ENCODE data around the gene IMPG2. TPM values are rescaled to one million over a fixed set of nuclear protein-coding genes. Genes with fewer than 3 reads are reported as not detected.

Gene IMPG2
- total RNA-seq, 2 donors from 2014 or later, result 0.18 to 0.26 TPM

DNA sequence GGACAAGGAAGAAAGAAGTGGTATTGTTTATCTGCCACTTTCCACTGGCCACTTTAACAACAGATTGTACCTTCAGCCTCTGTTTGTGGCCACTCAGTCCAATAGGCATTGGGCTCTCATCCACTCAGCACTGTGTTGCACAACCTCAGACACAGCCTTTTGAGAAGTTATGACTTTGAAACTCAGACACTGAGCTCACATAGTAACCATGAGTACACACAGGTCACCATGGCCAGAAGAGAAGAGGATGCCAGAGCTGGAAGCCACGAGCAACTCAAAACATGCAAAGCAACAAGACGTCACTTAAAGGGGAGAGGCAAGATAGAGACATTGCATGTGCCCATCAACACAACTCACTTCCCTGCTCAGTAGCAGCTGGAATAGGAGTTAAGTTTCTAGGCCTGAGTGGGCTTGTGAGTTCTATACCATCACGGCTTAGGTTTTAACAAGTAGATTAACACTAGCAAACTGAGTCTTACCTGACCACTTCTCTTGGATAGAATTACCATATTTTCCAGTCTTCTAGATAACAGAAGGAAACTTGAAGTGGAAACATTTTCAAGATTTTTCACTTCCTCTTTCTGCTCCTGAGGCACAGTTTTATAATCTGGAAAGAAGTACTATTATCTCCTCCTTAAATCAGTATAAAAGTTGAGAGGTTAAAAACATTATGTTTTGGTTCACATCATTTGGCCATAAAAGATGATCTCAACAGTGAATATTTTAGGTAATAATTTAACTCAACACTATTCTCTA, 103.5 kb downstream of the IMPG2 start:
- TF ChIP-seq, protein P1, sequence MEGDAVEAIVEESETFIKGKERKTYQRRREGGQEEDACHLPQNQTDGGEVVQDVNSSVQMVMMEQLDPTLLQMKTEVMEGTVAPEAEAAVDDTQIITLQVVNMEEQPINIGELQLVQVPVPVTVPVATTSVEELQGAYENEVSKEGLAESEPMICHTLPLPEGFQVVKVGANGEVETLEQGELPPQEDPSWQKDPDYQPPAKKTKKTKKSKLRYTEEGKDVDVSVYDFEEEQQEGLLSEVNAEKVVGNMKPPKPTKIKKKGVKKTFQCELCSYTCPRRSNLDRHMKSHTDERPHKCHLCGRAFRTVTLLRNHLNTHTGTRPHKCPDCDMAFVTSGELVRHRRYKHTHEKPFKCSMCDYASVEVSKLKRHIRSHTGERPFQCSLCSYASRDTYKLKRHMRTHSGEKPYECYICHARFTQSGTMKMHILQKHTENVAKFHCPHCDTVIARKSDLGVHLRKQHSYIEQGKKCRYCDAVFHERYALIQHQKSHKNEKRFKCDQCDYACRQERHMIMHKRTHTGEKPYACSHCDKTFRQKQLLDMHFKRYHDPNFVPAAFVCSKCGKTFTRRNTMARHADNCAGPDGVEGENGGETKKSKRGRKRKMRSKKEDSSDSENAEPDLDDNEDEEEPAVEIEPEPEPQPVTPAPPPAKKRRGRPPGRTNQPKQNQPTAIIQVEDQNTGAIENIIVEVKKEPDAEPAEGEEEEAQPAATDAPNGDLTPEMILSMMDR (conservative IDR thresholded peaks at IDR 0.05), result no peak
- H3K36me3 Mint-ChIP-seq (ENCODE audit: low read depth), result no peaks in the 10 kb centered on the region
- H3K4me3 ChIP-seq (ENCODE audit: low read length), result no peak overlapping the region
- no peaks in the 10 kb centered on the region for H3K27me3 Mint-ChIP-seq (ENCODE audit: insufficient read depth)
- H3K9ac ChIP-seq (ENCODE audit: extremely low read depth, low read length, poor library complexity, severe bottlenecking), result no peak overlapping the region
- WGBS, 2 experiments (ENCODE audit: insufficient coverage in 1 of 2, insufficient read length in 1 of 2), result 82 to 100% methylated on average over 2 to 3 of the region's 3 CpGs
- H3K9me3 Mint-ChIP-seq, result peaks cover 29% of the 10 kb centered on the region
- H3K4me3 Mint-ChIP-seq, result no peak overlapping the region
- no peaks in the 10 kb centered on the region for H3K36me3 ChIP-seq (ENCODE audit: control insufficient read depth, insufficient read depth, low read length)
- DNase-seq, result no peak
- no peaks in the 10 kb centered on the region for H3K27me3 ChIP-seq (ENCODE audit: control insufficient read depth, insufficient read depth, low read length, poor library complexity, severe bottlenecking)
- no peak overlapping the region for H3K27ac ChIP-seq (ENCODE audit: low read depth, low read length)
- H3K4me1 Mint-ChIP-seq, result no peaks in the 10 kb centered on the region
- peaks cover 36% of the 10 kb centered on the region for H3K9me3 ChIP-seq (ENCODE audit: control insufficient read depth, low read length)
- H3K4me1 ChIP-seq (ENCODE audit: control insufficient read depth, insufficient read depth, low read length), result no peaks in the 10 kb centered on the region
- H3K27ac Mint-ChIP-seq, result no peak overlapping the region

DNA sequence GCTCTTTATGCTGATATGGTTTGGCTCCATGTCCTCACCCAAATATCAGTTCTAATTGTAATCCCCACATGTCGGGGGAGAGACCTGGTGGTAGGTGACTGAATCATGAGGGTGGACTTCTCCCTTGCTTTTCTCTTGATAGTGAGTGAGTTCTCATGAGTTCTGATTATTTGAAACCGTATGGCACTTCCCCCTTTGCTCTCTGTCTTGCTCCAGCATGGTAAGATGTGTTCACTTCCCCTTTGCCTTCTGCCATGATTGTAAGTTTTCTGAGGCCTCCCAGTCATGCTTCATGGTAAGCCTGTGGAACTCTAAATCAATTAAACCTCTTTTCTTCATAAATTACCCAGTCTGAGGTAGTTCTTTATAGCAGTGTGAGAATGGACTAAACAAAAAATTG, 107.6 kb downstream of the IMPG2 start:
- Mint-ChIP-seq H3K27ac (no peak overlapping the region), H3K27me3 (ENCODE audit: insufficient read depth) (no peaks in the 10 kb centered on the region), H3K36me3 (ENCODE audit: low read depth) (no peaks in the 10 kb centered on the region), H3K4me1 (no peaks in the 10 kb centered on the region), H3K9me3 (peaks cover 16% of the 10 kb centered on the region), H3K4me3 (no peak overlapping the region)
- no peak for DNase-seq
- H3K27ac ChIP-seq (ENCODE audit: low read depth, low read length), result no peak overlapping the region
- H3K9ac ChIP-seq (ENCODE audit: extremely low read depth, low read length, poor library complexity, severe bottlenecking), result no peak overlapping the region
- TF ChIP-seq, protein P1 (conservative IDR thresholded peaks at IDR 0.05), result no peak
- H3K4me1 ChIP-seq (ENCODE audit: control insufficient read depth, insufficient read depth, low read length), result no peaks in the 10 kb centered on the region
- WGBS, 2 experiments (ENCODE audit: insufficient coverage in 1 of 2, insufficient read length in 1 of 2), result 80 to 83% methylated on average over 1 to 2 of the region's 2 CpGs
- H3K9me3 ChIP-seq (ENCODE audit: control insufficient read depth, low read length), result peaks cover 25% of the 10 kb centered on the region
- no peak overlapping the region for H3K4me3 ChIP-seq (ENCODE audit: low read length)
- no peaks in the 10 kb centered on the region for H3K36me3 ChIP-seq (ENCODE audit: control insufficient read depth, insufficient read depth, low read length)
- H3K27me3 ChIP-seq (ENCODE audit: control insufficient read depth, insufficient read depth, low read length, poor library complexity, severe bottlenecking), result peaks cover 14% of the 10 kb centered on the region

DNA sequence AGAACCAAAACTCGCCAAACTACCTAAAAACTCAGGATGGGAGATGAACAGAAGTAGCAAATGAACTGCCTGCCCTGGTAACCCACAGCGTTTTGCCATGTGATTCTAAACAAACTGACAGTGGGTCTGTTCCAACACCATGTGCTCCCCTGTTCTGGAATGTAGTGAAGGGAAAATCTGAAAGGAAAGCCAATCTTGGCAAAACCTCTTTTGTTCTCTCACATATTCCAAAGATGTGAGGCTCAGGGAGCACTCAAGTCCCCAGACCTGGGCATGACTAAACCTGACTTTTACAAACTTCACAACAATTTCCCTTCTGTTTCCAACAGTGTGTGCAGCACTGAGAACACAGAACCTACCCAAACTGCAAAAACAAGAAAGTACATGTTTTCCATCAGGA, 116.1 kb downstream of the IMPG2 start:
- H3K36me3 ChIP-seq (ENCODE audit: control insufficient read depth, insufficient read depth, low read length), result no peaks in the 10 kb centered on the region
- no peak overlapping the region for H3K9ac ChIP-seq (ENCODE audit: extremely low read depth, low read length, poor library complexity, severe bottlenecking)
- H3K27ac ChIP-seq (ENCODE audit: low read depth, low read length), result no peak overlapping the region
- no peaks in the 10 kb centered on the region for H3K9me3 ChIP-seq (ENCODE audit: control insufficient read depth, low read length)
- H3K27me3 ChIP-seq (ENCODE audit: control insufficient read depth, insufficient read depth, low read length, poor library complexity, severe bottlenecking), result peaks cover 33% of the 10 kb centered on the region
- Mint-ChIP-seq H3K9me3 (no peaks in the 10 kb centered on the region), H3K4me1 (peaks cover 9% of the 10 kb centered on the region), H3K36me3 (ENCODE audit: low read depth) (no peaks in the 10 kb centered on the region), H3K4me3 (no peak overlapping the region), H3K27ac (no peak overlapping the region), H3K27me3 (ENCODE audit: insufficient read depth) (peaks cover 14% of the 10 kb centered on the region)
- H3K4me3 ChIP-seq (ENCODE audit: low read length), result no peak overlapping the region
- TF ChIP-seq, protein P1 (conservative IDR thresholded peaks at IDR 0.05), result no peak
- DNase-seq, result no peak
- H3K4me1 ChIP-seq (ENCODE audit: control insufficient read depth, insufficient read depth, low read length), result no peaks in the 10 kb centered on the region
- WGBS, 2 experiments (ENCODE audit: insufficient coverage in 1 of 2, insufficient read length in 1 of 2), result 80 to 86% methylated on average over 1 to 2 of the region's 2 CpGs

All from endodermal cell (in vitro differentiated cells).